OCI-LY3 (cell line): ENCODE data around the gene TPD52L2.

Source experiments
- EZH2phosphoT487 ChIP-seq: fragments of 200-600 bp; shearing (Covaris generic); IDR thresholded peaks from 2 replicates; pipeline ENCODE4 v1.6.1; 2018; ENCODE audit warnings: antibody characterized with exemption, mixed run types, low read depth
- TF ChIP-seq, protein P1 (sequence below): fragments of 200-600, 300-600 bp; sonication (generic); IDR thresholded peaks from 2 replicates; pipeline ENCODE4 v1.5.1; 2014; ENCODE audit warnings: antibody characterized with exemption, low read length, low read depth

DNA sequence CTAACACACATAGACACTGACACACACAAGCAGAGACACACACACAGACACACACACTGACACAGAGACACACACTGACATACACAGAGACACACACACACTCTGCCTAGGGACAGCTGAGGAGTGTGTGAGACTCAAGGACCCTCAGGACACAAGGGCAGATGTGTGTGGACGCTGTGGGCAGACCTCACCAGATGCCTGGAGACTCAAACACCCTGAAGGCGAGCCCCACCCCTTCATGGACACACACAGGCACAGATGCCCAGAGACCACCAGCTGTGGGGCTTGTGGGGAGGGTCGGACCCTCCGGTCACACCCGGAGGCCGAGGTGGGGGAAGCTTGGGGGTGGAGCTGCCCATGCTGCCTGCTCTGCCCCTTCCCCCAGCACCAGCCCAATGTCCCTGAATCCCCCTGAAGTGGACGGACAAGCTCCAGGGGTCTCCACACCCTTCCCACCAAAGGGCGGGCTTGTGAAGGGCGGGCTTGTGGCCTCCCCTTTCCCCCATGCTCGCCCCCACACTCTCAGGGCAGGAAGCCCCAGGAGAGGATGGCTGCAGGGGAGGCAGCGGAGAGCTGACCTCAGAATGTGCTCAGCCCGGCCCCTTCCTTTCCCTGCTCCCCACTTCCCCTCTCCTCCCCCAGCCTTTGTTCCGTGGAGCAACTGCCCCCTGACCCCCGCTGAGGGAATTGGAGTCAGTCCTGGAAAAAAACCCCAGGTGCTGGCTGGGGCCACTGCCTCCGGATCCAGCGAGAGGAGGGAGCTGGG, 17.6 kb upstream of the TPD52L2 start:
- TF ChIP-seq, protein P1, sequence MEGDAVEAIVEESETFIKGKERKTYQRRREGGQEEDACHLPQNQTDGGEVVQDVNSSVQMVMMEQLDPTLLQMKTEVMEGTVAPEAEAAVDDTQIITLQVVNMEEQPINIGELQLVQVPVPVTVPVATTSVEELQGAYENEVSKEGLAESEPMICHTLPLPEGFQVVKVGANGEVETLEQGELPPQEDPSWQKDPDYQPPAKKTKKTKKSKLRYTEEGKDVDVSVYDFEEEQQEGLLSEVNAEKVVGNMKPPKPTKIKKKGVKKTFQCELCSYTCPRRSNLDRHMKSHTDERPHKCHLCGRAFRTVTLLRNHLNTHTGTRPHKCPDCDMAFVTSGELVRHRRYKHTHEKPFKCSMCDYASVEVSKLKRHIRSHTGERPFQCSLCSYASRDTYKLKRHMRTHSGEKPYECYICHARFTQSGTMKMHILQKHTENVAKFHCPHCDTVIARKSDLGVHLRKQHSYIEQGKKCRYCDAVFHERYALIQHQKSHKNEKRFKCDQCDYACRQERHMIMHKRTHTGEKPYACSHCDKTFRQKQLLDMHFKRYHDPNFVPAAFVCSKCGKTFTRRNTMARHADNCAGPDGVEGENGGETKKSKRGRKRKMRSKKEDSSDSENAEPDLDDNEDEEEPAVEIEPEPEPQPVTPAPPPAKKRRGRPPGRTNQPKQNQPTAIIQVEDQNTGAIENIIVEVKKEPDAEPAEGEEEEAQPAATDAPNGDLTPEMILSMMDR = no peak
- TF ChIP-seq EZH2phosphoT487 = no peak
